ACC112 (cell line): ENCODE measurements around the gene RBMS1.
A peak's percentile ranks its signal among the peaks of the same experiment; 100 is the strongest.

ENCODE experiments used
- H2AFZ ChIP-seq: fragments of 200-600 bp; sonication (generic); one replicate; pipeline ENCODE4 v1.6.0; 2017; ENCODE audit warnings: antibody characterized with exemption, low read length; ENCODE audit not compliant: unreplicated experiment
- H3K27ac ChIP-seq: fragments of 200-600 bp; sonication (generic); 2 replicates; pipeline ENCODE4 v1.5.1; 2014; ENCODE audit warnings: low read depth, mild to moderate bottlenecking, antibody characterized with exemption, low read length, moderate library complexity
- H3K27me3 ChIP-seq: fragments of 200-600 bp; sonication (generic); 2 replicates; pipeline ENCODE4 v1.6.1; 2014; ENCODE audit warnings: mild to moderate bottlenecking, antibody characterized with exemption, low read length, moderate library complexity, mixed read lengths; ENCODE audit not compliant: insufficient read depth
- H3K36me3 ChIP-seq: fragments of 200-600 bp; sonication (generic); 2 replicates; pipeline ENCODE4 v1.6.1; 2016; ENCODE audit warnings: mild to moderate bottlenecking, antibody characterized with exemption, low read length, moderate library complexity, mixed read lengths; ENCODE audit not compliant: insufficient read depth
- H3K4me1 ChIP-seq: fragments of 200-600 bp; sonication (generic); one replicate; pipeline ENCODE4 v1.6.1; 2016; ENCODE audit warnings: low read length, mixed read lengths; ENCODE audit not compliant: insufficient read depth, unreplicated experiment, control insufficient read depth
- H3K4me3 ChIP-seq: fragments of 200-600 bp; sonication (generic); 2 replicates; pipeline ENCODE4 v1.5.1; 2014; ENCODE audit warnings: mild to moderate bottlenecking, low read depth, low read length
- H3K79me2 ChIP-seq: fragments of 200-600 bp; sonication (generic); one replicate; pipeline ENCODE4 v1.6.0; 2016; ENCODE audit warnings: low read length; ENCODE audit not compliant: control insufficient read depth, unreplicated experiment, insufficient read depth

RBMS1 gene

GRCh38 chr2:160409480-160409879 is 84.1 kb downstream of the RBMS1 start:
- no peak overlapping the region for H3K4me3 ChIP-seq
- H2AFZ ChIP-seq: no peak overlapping the region
- peaks cover 56% of the 10 kb centered on the region for H3K4me1 ChIP-seq
- H3K27me3 ChIP-seq: no peaks in the 10 kb centered on the region
- H3K79me2 ChIP-seq: peaks cover 77% of the 10 kb centered on the region
- no peaks in the 10 kb centered on the region for H3K36me3 ChIP-seq
- peak overlapping the region; percentile 73 for H3K27ac ChIP-seq

- no peaks in the 10 kb centered on the region for H3K36me3 ChIP-seq
- H2AFZ ChIP-seq: no peak overlapping the region
- peaks cover 62% of the 10 kb centered on the region for H3K4me1 ChIP-seq
- H3K27ac ChIP-seq: peak overlapping the region; percentile 73
- H3K27me3 ChIP-seq: no peaks in the 10 kb centered on the region
- peaks cover 77% of the 10 kb centered on the region for H3K79me2 ChIP-seq
- H3K4me3 ChIP-seq: peak overlapping the region; percentile 76
Observed at GRCh38 chr2:160408959-160409291, 84.7 kb downstream of the RBMS1 start.

DNA sequence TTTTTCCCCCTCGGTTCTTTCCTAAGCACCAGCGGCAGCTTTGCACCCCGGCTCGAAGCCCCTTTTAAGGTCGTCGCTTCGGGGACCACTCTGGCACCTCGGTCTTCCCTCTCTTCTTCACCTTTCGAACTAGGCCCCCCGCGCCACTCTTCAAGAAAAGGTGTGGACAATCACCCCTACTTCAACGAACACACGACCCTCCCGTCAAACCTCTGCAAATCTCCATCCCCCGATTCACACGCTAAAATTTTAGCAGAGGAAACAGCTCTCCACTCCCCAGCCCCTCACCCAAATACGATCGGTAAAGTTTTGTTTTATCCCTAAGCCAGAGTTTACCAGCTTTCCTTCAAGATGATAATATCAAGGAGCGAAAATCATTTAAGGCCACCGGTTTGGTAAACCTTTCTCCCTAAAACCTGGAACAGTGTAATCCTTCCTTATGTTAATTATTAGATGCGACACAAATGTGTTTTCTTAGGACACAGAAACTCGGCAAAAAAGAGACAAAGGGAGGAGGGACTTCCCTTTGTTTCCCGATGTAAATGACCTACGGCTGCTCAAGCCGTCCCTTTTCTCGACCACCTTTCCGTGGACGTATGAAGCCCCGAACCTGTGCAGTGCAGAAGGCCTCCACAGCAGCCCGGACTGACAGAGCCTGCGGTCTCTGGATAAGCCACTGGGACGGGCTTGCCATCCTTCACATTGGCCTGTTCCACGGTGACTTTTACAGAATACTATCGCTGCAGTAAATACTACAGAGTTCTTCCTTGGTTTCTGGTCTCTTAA is 85.2 kb downstream of the RBMS1 start:
- H3K4me3 ChIP-seq: peak overlapping the region; percentile 76
- no peaks in the 10 kb centered on the region for H3K27me3 ChIP-seq
- H3K4me1 ChIP-seq: peaks cover 64% of the 10 kb centered on the region
- no peaks in the 10 kb centered on the region for H3K36me3 ChIP-seq
- peak overlapping the region; percentile 73 for H3K27ac ChIP-seq
- no peak overlapping the region for H2AFZ ChIP-seq
- peaks cover 80% of the 10 kb centered on the region for H3K79me2 ChIP-seq

DNA sequence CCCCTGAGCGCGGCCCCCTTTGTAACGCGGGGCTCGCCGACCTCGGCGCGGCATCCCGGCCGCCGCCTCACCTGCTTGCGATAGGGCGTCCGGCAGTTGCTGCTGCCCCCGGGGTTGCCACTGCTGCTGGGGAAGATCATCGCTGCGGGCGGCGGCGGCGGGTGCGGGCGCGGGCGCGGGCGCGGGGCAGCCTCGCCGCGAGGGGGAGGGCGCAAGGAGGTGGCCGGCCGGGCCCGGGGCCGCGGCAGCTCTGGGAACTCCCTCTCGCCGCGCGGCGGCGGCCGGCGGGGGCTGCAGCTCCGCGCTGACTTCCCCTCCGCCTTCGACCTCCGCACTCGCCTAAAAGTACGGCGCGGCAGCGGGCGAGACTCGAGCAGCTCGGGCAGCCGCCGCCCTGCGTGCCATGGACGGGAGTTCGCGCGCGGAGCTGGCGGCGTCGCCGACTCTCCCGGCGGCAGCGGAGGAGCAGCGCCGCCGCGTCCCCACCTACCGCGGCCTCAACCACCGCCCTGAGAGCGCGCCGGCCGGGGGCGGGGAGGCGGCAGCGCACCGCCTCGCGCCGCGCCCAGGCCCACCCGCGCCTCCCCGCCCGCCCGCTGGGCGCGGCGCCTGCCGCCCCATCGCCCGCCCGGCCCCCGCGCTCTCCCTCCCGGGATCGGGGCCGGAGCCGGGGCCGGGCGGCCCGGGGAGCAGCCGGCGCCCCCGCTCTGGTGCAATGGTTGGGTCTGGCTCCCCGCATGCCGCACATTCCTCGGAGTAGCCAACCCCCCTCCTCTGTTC is 86.0 kb downstream of the RBMS1 start:
- H3K27me3 ChIP-seq: no peaks in the 10 kb centered on the region
- peak overlapping the region; percentile 85 for H3K4me3 ChIP-seq
- H3K36me3 ChIP-seq: no peaks in the 10 kb centered on the region
- H2AFZ ChIP-seq: no peak overlapping the region
- peak overlapping the region; percentile 86 for H3K27ac ChIP-seq
- peaks cover 67% of the 10 kb centered on the region for H3K4me1 ChIP-seq
- H3K79me2 ChIP-seq: peaks cover 80% of the 10 kb centered on the region

DNA sequence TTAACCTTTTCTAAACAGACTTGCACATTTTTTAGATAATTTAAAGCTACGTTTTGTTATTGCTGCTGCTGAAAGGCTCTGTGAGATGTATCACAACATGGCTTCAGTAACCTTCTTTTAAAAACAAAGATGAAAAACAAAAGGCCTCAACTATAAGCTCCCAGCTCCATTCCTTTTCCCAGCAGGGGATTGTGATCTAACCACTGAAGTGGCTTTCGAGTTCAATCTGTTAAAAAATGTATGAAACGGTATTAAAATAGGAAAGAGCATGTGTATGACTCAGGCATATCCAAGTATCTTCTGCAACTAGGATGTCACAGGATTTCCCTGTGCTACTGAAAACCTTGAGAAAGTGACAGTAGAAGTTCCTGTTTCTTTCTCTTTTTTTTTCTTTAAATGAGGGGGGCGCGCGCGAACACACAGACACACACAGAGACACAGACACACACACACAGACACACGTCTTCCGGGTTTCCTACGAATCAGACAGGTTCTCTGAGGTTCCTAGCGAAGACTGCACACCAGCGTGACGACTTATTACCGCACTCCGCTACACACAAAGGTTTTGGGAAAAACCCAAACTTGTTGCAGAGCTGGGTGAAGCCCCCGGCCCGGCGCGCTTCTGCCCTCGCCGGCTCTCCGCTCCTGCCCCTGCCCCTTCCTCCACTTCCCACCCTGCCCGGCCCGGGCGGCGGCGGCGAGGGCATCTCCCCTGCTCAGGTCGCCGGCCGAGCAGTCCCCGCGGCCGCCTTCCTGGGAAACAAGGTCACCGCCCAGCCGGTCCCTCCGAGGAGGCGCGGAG is 86.8 kb downstream of the RBMS1 start:
- Histone ChIP-seq H3K4me3 (peak overlapping the region; percentile 85), H3K4me1 (peaks cover 67% of the 10 kb centered on the region), H3K36me3 (no peaks in the 10 kb centered on the region), H2AFZ (no peak overlapping the region), H3K27me3 (no peaks in the 10 kb centered on the region), H3K79me2 (peaks cover 80% of the 10 kb centered on the region), H3K27ac (peak overlapping the region; percentile 86)

- H3K4me1 ChIP-seq: peaks cover 65% of the 10 kb centered on the region
- H2AFZ ChIP-seq: no peak overlapping the region
- H3K27me3 ChIP-seq: no peaks in the 10 kb centered on the region
- peak overlapping the region; percentile 85 for H3K4me3 ChIP-seq
- H3K36me3 ChIP-seq: no peaks in the 10 kb centered on the region
- H3K27ac ChIP-seq: peak overlapping the region; percentile 86
- peaks cover 90% of the 10 kb centered on the region for H3K79me2 ChIP-seq
Observed at GRCh38 chr2:160405077-160405867, 88.3 kb downstream of the RBMS1 start.

DNA sequence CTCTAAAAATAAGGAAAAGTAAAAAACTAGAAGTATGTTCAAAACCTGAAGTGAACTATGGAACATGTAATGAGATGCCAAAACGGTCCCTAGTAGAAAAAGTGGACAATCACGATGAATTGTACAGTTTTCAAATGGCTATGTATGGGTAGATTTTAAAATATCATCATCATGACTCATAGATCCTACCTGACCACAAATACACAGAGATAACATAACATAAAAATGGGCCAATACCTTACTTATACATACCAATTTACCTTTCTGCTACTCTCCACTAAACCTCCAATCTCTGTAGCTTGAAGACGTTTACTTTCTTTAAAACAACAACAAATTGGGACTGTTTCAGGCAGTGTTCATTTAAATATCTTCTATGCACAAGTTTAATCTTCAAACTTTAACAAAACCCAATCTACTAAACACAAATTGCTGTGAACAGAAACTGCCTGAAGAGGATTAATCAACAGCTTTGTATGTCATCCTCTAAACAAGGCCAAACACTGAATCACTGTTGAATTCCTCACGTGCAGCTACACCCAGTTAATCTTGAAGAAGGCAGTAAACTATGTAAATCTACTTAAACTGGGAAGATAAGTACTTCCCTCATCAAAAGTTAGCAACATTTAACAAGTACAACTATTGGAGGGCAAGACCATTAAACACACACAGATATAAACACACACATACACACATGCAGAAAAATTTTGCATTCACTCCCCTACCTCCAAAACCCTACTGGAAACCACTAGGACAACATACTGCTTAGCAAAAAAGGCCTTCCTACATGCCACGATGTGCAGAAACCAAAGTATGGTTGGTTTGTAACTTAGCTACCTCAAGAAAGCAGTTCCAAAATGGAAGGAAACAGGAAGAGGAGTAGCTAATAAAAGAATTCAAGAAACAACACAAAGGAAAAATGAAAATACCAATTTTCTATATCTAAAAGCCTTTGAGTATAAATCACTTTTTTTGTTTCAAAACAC is 90.3 kb downstream of the RBMS1 start:
- Histone ChIP-seq H3K4me1 (peaks cover 68% of the 10 kb centered on the region), H2AFZ (no peak overlapping the region), H3K79me2 (peaks cover 94% of the 10 kb centered on the region), H3K4me3 (peak overlapping the region; percentile 85), H3K27ac (peak overlapping the region; percentile 86), H3K36me3 (no peaks in the 10 kb centered on the region), H3K27me3 (no peaks in the 10 kb centered on the region)

GRCh38 chr2:160402501-160402900 is 91.1 kb downstream of the RBMS1 start:
- Histone ChIP-seq H2AFZ (no peak overlapping the region), H3K4me3 (peak overlapping the region; percentile 85), H3K27me3 (no peaks in the 10 kb centered on the region), H3K27ac (peak overlapping the region; percentile 86), H3K36me3 (no peaks in the 10 kb centered on the region), H3K4me1 (peaks cover 75% of the 10 kb centered on the region), H3K79me2 (peaks cover 98% of the 10 kb centered on the region)

- Histone ChIP-seq H3K79me2 (peaks cover 99% of the 10 kb centered on the region), H3K4me3 (peak overlapping the region; percentile 85; the same call in 1 of the 2 replicates), H3K36me3 (no peaks in the 10 kb centered on the region), H3K27me3 (no peaks in the 10 kb centered on the region), H2AFZ (no peak overlapping the region), H3K27ac (peak overlapping the region; percentile 86), H3K4me1 (peaks cover 80% of the 10 kb centered on the region)
Observed at GRCh38 chr2:160401895-160402294, 91.7 kb downstream of the RBMS1 start.
